Stimulated activated CD4-positive, alpha-beta T cell treated with anti-CD3 and anti-CD28 coated beads, Interleukin-1b, Interleukin-23, amount 100 ng/mL, for 48 hours (primary cell): Measurements from ENCODE around the gene CRABP1.

Experiments
- DNase-seq: peaks from one replicate; pipeline ENCODE4 v3.0.0-alpha.2; 2020

CRABP1 gene

DNA sequence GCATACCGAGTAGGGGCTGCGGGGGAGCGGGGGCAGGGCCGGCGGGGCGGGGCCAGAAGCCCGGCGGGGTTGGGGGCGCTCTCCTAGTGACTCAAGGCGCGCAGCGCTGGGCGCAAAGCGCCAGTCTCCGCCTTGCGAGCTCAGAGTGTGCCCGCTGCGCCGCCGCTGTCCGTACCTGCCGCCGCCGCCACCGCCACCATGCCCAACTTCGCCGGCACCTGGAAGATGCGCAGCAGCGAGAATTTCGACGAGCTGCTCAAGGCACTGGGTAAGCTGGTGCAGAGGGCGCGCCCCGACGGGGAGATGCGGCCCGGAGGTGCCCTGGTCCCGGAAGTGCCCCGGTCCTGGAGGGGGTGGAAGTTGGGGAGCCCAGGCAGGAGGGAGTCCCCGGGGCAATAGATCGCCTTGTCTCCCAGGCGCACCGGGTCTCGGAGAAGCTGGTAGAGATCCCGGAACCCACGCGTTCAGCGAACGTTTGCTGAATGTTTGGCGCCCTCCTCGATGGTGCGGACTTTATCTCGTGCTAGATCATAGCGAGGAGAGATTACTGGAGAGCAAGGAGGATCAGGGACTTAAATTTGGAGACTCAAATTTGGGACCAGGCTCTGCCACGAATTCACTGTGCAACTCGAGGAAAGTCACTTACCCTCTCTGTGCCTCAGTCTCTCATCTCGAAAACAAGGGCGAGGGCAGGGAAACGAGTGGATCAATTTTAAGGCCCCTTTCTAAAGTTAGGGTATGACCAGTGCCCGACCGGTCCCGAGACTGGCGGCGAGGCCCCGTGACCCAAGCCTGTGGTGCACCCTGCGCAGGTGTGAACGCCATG lies at the start of gene CRABP1:
Gene CRABP1 (plus strand): TSS at position 123 of the 826 bp plus-strand sequence. CDS start 76 bp downstream, at position 199.
- DNase-seq: no peak

DNA sequence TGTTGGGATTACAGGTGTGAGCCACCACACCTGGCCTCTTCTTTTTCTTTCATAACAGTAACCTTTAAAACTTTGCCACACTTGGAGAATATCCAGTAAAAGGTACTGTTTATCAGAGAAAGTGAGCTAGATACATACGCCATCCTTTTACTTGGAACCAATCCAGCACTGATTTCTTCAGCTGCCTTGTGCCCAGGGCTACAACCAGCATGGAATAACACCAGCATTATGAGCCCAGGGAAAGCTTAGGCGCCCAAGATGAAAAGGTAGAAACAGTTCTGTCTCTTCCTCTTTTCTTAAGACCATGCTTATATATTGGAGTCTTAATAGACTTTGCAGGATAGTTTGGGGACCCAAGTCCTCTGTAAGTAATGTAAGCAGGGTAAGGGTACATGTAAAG lies 49.1 kb upstream of the CRABP1 start:
- DNase-seq: no peak

DNA sequence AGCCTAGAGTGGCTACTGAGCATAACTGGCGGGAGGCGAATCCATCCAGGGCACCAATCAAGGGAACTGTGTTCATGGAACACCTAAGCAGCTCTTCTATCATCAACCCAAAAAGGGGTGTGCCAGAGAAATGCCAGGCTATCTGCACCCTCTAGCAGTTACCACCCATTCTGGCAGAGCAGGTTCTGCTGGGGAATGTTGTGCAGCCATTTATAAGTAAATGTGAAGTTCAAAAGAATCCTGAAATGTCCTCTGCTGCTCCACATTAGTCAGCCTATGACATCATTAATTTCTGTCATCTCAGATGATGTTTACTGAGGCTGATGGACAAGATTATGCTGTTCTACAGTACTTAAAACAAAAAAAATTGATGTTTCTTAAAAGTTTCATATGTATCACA lies 48.5 kb upstream of the CRABP1 start:
- DNase-seq: no peak

DNA sequence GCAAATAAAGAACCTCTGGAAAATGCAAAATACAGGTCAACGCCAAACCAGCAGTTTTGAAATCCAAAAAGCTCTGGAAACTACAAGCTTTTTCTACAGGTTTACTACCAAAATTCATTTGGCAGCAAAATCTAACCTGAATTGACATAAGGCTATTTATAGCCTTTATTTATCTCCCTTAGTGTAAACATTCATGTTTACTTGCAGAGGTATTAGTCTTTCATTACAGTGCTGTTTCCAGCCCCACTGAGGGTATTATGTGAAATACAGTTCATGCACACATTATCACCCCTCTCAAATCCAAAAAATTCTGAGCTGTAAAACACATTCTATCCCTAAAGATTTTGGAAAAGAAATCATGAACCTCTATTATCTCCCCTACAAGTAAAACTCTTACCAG lies 47.9 kb upstream of the CRABP1 start:
- no peak for DNase-seq

DNA sequence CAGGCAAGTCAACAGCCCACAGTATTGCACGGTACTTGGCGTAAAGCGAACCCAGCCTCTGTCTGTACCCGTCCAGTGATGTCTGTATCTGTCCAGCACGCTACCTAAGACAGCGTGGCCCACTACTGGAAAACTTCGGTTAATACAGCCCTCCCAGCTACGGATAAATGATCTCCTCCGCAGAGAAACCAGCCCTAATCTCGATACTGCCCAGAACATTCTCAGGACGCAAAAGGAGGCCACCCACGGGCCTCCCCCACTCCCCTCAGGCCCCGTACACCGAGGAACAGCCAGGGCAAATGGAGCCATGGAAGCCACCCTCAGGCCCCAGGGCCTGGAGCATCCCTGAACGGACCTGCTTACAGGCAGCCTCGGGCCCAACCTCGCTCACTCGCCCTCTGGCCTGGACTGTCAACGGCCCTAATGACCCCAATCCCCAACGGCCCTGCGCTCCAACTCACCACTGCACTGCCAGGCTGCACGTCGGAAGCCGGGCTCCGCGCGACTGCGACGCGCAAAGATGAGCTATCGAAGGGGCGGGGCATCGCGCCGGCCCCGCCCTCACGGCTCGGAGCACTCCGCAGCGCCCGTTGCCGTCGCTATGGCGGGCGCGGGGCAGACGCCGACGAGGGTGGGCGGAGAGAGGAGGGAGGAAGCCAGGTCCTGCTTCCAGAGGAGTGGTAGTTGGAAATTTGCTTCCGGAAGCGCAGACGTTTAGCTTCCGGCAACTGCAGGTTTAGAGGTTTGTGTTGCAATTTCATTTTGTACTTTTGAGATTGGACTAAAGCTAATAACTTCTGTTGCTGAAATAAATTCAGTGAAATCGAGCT lies 40.8 kb upstream of the CRABP1 start, which contains the start of gene SKIC8:
Gene SKIC8 (minus strand): TSS at position 509 of the 830 bp plus-strand sequence. CDS start 3,923 bp downstream, outside the sequence.
- peak; percentile 91 for DNase-seq

DNA sequence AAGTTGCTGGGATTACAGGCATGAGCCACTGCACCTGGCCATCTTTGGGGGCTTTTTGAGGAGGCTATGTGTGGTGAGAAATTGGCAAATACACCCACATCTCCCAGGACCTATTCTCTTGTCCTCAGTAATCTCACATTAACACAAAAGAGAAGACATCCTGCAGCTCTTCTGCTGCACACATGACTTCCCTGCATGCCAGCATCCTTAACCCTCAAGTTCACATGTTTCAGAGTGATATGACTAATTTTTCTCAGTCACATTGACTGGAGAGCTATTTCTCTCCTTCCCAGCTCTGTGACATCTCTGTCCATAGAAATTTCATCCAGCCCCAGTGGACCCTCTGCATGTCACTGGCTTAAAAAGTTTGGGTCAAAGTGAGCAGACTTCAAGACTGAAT lies 38.8 kb upstream of the CRABP1 start:
- DNase-seq: no peak

DNA sequence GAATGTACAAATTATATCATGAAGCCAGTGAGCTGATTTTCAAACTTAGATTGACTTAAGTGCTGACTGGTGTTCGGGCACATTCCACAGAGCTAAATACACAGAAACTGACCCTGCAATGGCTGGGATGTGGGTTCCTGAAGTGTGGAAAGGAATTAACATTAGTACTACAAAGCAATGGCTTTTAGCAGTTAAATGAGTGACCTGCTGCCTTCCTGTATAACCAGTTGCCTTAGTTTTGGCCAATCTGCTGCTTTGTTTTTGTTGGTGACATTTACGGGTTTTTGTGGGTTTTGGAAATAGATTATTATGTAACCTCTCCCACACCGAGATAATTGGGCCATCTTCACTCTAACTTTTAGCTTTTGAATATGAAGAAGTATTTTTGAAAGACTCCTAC lies 38.3 kb upstream of the CRABP1 start:
- DNase-seq: no peak

DNA sequence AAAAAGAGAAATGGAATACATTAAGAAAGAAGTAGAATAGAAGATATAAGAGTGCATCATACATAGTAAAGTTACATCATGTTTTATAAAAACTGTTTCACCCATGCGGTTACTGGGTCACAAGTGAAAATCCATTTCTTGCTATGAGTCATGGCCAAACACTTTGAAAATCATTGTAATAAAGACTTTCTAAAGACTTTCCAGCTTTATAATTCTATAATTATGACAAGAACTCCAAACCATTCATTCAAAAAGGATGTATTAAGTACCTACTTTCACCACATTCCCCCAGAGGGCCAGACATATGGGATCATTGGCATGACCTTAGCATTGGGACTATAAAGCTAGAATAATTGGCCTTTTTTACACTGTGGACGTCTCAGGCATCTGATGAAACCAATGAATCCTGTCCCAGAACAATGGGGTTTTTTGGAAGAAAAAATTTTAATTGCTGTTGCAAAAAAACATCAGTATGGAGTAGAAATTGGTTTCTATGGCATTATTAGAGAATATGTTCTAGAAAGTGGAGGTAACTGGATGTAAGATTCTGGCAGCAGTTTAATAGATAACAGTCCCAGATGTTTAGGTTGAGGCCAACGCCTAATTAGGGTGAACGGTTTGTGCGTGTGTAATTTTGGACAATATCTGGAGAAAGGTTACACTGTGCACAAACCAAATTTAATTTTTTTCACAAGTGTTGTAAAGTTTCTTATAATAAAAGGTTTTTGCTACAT lies 37.4 kb upstream of the CRABP1 start:
- DNase-seq: no peak

DNA sequence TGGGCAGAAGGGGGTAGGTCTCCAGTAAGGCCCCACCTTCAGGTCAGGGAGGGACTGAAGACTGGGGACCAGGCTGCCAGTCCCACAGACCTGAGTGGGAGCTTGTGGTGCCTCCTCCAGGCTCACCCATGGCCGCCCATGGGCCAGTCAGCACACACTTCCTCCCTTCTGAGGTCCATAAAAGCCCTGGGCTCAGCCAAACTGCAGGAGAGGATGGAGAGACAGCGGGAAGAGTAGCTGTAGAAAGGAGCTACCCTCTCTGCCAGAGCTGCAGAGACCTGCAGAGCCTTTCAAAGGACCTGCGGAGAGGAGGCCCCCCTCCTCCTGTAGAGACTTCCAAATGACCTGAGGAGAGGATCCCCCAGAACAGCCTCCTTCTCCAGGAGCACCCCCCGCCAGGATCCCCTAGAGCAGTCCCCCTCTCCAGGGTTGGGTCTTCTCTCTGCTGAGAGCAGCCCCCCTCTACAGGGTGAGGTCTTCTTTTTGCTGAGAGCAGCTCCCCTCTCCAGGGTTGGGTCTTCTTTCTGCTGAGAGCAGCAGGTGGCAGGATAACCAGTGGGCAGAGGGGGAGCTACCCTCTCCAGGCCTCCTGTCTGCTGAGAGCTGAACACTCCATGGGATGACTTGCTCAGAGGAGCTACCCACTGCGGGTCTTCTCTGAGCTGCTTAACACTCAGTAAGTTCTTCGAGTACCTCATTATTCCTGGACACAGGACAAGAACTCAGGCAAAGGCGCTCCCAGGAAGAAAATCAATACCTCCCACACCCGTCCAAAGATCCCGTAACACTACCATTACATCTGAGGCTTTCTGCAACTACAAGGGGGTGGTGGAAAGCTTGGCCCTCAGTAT lies 35.7 kb upstream of the CRABP1 start:
- no peak for DNase-seq

DNA sequence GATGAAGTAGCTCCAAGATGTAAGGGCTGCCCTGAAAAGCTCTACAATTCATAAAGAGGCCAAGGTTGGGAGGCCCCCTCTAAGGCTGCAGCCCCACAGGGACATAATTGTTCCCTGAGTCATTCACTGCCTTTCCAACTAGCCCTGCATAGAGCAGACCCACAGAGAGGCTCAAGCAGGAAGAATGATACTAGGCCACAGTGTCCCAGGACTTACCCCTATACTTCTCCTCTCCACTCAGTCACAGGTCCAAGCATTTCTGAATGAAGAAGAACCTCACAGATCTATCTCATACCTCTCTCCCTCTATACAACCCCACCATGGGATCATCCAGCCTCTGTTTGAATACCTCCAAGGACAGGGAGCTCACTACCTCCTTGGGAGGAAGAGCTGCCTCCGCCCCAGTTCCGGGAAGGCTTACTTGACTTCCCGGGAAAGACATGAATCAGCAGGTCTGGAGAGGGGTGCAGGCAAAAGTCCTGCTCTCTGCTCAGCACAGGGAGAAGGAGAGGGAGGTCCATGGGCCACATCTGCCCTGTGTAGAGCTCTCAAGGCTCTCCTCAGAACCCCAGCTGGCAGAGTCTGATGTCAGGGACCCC lies 33.9 kb upstream of the CRABP1 start:
- no peak for DNase-seq

DNA sequence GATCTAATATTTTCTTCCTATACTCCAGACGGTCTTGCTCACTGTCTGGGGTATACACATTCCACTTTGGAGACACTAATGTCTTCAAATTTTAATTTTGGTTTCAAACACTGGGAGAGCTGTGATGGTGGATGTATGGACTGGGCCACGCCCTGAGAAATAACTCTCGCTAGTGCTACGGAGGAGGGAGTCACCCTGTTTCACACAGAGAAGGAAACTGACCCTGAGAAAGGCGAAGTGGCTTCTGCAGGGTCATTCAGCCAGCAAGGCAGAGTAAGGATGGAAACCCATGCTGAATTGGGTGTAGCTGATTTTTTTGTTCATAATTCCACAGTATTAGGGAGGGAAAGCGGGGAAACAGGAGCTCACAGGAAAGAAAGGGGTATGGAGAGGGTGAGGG lies 32.2 kb upstream of the CRABP1 start:
- DNase-seq: no peak

DNA sequence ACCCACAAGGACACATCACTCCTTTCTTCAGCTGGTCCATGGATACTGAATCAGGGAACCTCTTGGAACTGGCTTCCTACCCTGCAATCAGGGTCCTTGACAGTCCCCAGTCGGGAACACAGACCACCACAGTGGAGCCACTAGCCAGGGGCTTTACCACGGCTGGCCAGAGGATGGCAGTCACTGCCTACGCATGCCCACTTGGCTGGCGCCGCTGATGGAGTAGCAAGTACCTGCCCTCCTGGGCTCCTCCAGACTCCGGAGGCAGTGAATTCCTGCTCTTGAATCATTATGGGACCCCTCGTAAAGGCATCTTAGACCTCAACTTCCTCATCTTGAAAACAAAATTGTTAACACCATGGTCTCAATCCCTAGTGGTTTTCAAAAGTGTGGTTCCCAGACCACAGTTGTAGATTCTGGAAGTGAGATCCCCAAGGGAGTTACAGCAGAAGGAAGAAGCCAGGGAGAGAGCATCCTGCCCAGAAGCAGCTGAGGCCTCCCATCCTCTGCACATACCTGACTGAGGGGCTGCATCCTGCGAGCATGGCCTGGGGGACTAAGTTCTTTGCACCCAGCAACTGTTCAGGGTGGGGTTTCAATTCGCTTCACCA lies 31.6 kb upstream of the CRABP1 start:
- DNase-seq: peak; percentile 63

DNA sequence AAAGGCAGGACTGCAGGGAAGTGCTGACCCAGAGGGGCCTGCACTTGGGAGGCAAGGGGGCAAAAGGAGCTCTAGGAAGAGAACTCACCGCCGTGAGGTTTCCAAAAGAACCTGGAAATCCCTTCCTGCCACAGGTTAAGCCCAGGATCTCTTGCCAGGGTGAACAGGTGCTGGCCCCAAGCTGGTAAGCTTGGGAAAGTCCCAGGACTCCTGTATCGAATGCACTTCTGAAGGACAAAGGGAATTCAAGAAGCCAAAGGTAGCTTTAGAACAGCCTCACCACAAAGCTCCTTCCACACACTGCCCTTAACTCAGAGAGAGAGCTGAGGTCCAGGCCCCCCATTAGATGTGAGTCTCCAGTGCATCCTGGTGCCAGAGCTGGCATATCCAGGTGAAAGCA lies 28.9 kb upstream of the CRABP1 start:
- no peak for DNase-seq

DNA sequence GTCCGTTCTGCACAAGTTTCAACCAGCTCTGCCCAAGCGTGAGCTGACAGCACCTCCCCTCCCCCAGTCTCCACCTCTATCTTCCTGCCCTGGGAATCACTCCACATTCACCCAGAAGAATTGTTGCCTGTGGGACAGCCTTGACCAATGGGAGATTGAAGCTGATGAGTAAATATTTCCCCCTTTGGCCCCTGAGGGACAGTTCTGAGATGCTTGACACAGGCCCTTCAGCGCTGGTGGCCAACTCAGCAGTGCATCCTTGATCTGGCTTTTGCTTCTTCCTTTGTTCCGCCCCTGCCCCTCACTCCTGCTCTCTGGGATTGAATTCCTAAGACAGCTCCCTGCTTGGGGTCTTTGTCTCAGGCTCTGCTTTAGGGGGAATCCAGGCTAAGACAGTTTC lies 27.6 kb upstream of the CRABP1 start:
- DNase-seq: no peak

DNA sequence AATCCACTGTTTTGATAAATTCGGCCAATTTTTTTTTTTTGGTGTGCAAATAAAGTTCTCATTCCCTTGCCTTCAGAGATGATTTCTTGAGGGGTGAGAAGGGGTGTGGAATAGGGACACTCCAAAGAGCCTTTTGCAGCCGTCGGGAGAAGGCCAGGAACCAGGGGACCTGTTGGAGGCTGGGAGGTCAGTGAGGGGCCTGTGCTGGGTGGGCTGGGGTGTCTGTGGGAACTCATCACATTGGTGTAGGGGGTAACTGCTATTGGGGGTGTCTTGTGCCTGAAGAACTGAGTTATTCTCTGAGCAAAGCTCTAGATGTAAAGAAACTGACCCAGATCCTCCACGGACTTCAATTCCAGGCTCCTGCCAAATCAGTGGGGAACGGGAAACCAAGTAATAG lies 27.2 kb upstream of the CRABP1 start:
- no peak for DNase-seq

DNA sequence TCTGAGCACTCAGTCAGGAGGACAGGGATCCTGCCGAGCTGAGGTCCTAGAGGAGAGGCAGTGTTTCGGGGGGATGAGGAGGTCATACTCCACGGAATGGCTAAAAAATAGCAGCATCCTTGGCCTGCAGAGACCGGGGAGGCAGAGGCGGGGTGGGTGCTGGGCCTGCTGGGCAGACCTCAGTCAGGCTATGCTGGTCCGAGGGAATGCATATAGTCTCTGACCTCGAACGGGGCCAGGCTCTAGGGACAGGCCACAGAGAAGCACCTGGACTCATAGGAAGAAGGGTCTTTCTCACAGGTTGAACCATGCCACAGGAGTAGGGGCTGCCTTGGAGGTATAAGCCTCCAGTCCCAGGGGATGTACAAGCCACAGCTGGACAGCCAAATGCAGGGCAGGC lies 26.8 kb upstream of the CRABP1 start:
- DNase-seq: no peak

DNA sequence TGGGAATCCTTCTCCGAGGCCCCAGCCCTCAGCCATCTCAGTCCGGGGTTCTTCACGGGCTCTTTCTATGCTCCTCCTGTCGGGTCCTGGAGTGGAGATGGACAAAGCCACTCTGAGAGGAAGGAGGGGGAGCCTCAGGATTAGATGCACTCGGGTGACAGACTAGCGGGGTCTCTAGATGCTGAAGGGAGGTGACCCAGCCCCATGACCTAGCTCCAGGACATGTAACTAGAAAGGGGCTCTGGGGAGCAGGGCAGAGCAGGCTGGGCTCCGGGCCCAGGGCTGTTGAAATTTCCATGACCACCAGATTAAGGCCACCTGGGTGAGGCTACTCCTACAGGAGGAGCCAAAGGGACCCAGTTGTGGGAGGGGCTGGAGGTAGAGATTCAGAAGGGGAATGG lies 26.0 kb upstream of the CRABP1 start:
- no peak for DNase-seq

DNA sequence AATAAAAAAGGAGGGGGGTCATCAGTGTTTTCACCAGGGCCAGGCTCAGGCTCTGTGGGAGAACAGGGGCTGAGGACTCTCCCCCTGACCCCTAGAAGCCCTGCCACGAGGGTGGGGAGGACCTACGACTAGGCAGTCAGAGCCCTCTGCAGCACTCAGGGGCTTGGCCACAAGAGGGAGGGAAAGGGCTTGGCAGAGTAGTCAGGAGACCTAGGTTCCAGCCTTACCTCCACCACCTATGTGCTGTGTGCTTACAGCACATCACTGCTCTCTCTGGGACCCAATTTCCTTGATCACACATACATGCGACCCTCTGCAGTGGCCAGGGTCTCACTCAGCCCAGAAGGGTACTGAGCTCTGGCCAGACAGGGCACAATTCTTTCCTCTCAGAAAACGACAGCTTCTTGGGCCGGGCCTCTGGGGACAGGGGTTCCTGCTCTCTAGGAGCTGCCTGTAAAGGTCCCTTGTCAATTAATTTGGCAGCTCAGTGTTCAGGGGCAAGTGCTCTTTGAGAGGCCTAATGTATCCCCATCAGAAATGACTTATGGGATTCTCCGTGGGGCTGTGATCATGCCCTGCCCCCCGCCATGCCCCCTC lies 24.4 kb upstream of the CRABP1 start:
- no peak for DNase-seq

DNA sequence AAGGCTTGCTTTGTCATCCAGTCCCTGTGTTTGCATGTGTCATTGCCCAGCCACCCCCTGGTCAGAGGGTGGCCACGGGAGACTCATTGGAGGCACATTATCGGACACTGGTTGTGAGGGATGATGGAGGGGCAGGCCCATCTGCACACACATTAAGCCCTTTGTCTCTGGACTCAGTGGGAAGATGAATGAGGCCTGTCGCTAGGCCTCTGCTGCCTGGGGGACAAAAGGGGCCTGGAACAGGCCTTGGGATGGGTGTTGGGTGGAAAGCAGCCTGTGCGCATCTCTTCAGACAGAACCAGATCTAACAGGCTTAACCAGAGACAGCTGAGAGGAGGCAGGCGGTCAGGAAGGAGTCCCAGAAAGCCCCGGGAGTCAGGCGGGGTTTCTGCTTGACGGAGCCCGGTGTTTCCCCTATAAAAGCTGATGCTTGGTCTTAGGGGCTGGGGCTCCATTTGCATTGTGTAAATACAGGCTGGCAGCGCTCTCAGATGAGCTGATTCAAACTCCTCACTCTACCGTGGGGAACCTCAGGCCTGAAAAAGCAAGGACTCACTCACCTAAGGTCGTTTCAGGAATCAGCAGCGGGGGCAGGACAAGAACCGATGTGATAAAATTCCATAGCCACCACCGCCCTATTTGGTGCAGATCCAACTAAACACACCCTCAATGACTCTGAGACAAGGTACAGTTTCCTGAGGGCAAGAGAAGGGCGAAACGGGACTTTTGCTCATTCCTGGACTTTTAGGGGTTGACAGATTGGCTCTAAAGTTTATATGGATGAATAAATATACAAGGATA lies 23.7 kb upstream of the CRABP1 start:
- no peak for DNase-seq

DNA sequence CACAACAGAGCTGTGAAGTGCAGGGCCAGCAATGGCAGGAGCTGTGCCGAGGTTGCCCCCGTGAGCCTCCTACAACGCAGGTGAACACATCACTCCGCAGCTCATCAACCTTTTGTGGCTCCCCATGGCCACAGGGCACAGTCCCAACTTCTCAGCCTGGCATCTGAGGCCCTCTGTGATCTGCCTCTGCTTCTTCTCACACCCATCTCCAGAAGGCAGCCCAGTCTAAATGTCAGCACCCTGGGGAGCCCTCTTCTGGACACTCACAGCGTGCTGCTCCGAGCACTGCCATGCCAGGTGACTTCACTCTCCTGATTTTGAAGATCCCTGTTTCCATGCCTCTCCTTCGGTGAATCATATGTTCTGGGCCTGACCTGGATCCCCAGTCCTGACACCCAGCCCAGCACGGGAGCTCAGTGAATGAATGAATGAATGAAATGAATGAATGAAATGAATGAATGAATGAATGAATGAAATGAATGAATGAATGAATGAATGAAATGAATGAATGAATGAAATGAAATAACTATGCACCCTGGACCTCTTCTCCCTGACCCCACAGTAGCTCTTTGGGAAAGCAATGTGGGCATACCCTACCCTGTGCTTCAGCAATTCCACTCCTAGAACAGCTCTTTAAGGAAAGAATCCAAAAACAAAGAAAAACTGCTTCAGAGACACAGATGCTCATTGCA lies 22.9 kb upstream of the CRABP1 start:
- DNase-seq: no peak
